IMR-90 (cell line): ENCODE results near the gene PIM1. TPM values are rescaled to one million over a fixed set of nuclear protein-coding genes. Genes with fewer than 3 reads are reported as not detected.
A peak's percentile ranks its signal among the peaks of the same experiment; 100 is the strongest.

Source experiments
- ATAC-seq: fragments of 200-7000 bp; cut with Tn5 transposase; 2 replicates; pipeline ENCODE4 v1.9.1; 2020; ENCODE audit warnings: low read depth, mild to moderate bottlenecking, moderate library complexity
- BruUV-seq: library from RNA; stranded (reverse); fragments of 400-500 nt; replicated peaks from 2 replicates; lab custom pipeline; 2021; lab: Mats Ljungman, UMichigan
- CTCF ChIA-PET: fragments of 300-600 bp; formaldehyde crosslinking; extraction: SDS; loops from one replicate; lab custom pipeline; 2021; ENCODE audit warnings: antibody characterized with exemption; lab: Yijun Ruan, JAX
- POLR2A ChIA-PET: fragments of 300-600 bp; sonication (Branson Sonifier 250); formaldehyde crosslinking; loops from one replicate; lab custom pipeline; 2022; ENCODE audit warnings: antibody characterized with exemption; ENCODE audit not compliant: unreplicated experiment; lab: Charles Lee
- DNase-seq: peaks from one replicate; pipeline ENCODE4 v3.0.0; 2013
- H2AFZ ChIP-seq: replicated peaks from 2 replicates; pipeline ENCODE3; 2013; ENCODE audit warnings: low read length, mild to moderate bottlenecking; ENCODE audit not compliant: poor library complexity
- H2AK5ac ChIP-seq: 2 replicates; pipeline ENCODE4 v1.6.1; 2013; ENCODE audit warnings: low read depth, low read length, inconsistent platforms
- H2AK9ac ChIP-seq: replicated peaks from 2 replicates; pipeline ENCODE3; 2013; ENCODE audit warnings: mild to moderate bottlenecking, low read depth, low read length, moderate library complexity; ENCODE audit not compliant: poor library complexity
- H2BK120ac ChIP-seq: 2 replicates; pipeline ENCODE4 v1.6.1; 2013; ENCODE audit warnings: low read depth, low read length, inconsistent platforms
- H2BK15ac ChIP-seq: 3 replicates; pipeline ENCODE4 v1.6.1; 2013; ENCODE audit warnings: low read depth, low read length, inconsistent platforms
- H2BK20ac ChIP-seq: 2 replicates; pipeline ENCODE4 v1.6.1; 2013; ENCODE audit warnings: low read depth, mild to moderate bottlenecking, inconsistent platforms, low read length, moderate library complexity
- H2BK5ac ChIP-seq: 2 replicates; pipeline ENCODE4 v1.6.1; 2013; ENCODE audit warnings: mild to moderate bottlenecking, low read depth, low read length, inconsistent platforms; ENCODE audit not compliant: poor library complexity, severe bottlenecking
- H3K14ac ChIP-seq: replicated peaks from 2 replicates; pipeline ENCODE4 v1.6.1; 2013; ENCODE audit warnings: low read depth, low read length, inconsistent platforms
- H3K18ac ChIP-seq: 2 replicates; pipeline ENCODE4 v1.6.1; 2013; ENCODE audit warnings: low read depth, low read length, control low read depth
- H3K23ac ChIP-seq: 2 replicates; pipeline ENCODE4 v1.6.1; 2013; ENCODE audit warnings: low read depth, low read length, inconsistent platforms
- H3K27ac ChIP-seq: 2 replicates; pipeline ENCODE4 v1.5.1; 2013; ENCODE audit warnings: mild to moderate bottlenecking, control low read depth, low read length; ENCODE audit not compliant: insufficient read depth
- H3K27me3 ChIP-seq: 2 replicates; pipeline ENCODE4 v1.6.1; 2013; ENCODE audit warnings: low read length; ENCODE audit not compliant: control insufficient read depth, insufficient read depth
- H3K36me3 ChIP-seq: 2 replicates; pipeline ENCODE4 v1.6.1; 2013; ENCODE audit warnings: low read length, mixed read lengths; ENCODE audit not compliant: control insufficient read depth, insufficient read depth
- H3K4ac ChIP-seq: 2 replicates; pipeline ENCODE4 v1.6.1; 2013; ENCODE audit warnings: low read depth, low read length, inconsistent platforms
- H3K4me1 ChIP-seq: 2 replicates; pipeline ENCODE4 v1.6.1; 2013; ENCODE audit warnings: low read length, mixed read lengths; ENCODE audit not compliant: control insufficient read depth, insufficient read depth
- H3K4me2 ChIP-seq: 2 replicates; pipeline ENCODE4 v1.6.1; 2013; ENCODE audit warnings: low read depth, mild to moderate bottlenecking, control low read depth, low read length, moderate library complexity
- H3K4me3 ChIP-seq: 2 replicates; pipeline ENCODE4 v1.5.1; 2013; ENCODE audit warnings: low read depth, mild to moderate bottlenecking, control low read depth, low read length, moderate library complexity; ENCODE audit not compliant: insufficient read depth
- H3K56ac ChIP-seq: 2 replicates; pipeline ENCODE4 v1.6.1; 2013; ENCODE audit warnings: low read length, inconsistent platforms; ENCODE audit not compliant: insufficient read depth; ENCODE audit errors: extremely low read depth
- H3K79me1 ChIP-seq, 2 experiments: 2 replicates each; pipeline ENCODE4 v1.6.1; 2013; ENCODE audit warnings: low read length in 2 of 2, inconsistent platforms in 1 of 2, low read depth in 1 of 2
- H3K9ac ChIP-seq: 2 replicates; pipeline ENCODE4 v1.6.1; 2013; ENCODE audit warnings: low read depth, low read length, control low read depth
- H3K9me1 ChIP-seq: 2 replicates; pipeline ENCODE4 v1.6.1; 2013; ENCODE audit warnings: low read length, inconsistent platforms; ENCODE audit not compliant: insufficient read depth
- H3K9me3 ChIP-seq: 2 replicates; pipeline ENCODE4 v1.6.1; 2013; ENCODE audit warnings: low read length; ENCODE audit not compliant: control insufficient read depth, insufficient read depth
- H4K20me1 ChIP-seq: 2 replicates; pipeline ENCODE4 v1.6.1; 2013; ENCODE audit warnings: low read length, inconsistent platforms; ENCODE audit not compliant: insufficient read depth
- H4K5ac ChIP-seq: 2 replicates; pipeline ENCODE4 v1.6.1; 2013; ENCODE audit warnings: mild to moderate bottlenecking, low read depth, low read length, control low read depth
- H4K8ac ChIP-seq, 2 experiments: 2 replicates each; pipeline ENCODE4 v1.6.1; 2013; ENCODE audit warnings: low read depth in 2 of 2, low read length in 2 of 2, control low read depth in 1 of 2, inconsistent platforms in 1 of 2
- H4K91ac ChIP-seq: 2 replicates; pipeline ENCODE4 v1.6.1; 2013; ENCODE audit warnings: low read depth, low read length, inconsistent platforms; ENCODE audit not compliant: insufficient read depth
- BHLHE40 ChIP-seq: fragments of 150-350 bp; IDR thresholded peaks from 2 replicates; pipeline ENCODE4 v1.6.1; 2016; ENCODE audit warnings: mild to moderate bottlenecking, low read depth, low read length
- CEBPB ChIP-seq: IDR thresholded peaks from 2 replicates; pipeline ENCODE4 v1.6.1; 2012; ENCODE audit warnings: low read depth, low read length, improper control_type of control experiment
- CHD1 ChIP-seq: IDR thresholded peaks from 2 replicates; pipeline ENCODE4 v1.6.1; 2012; ENCODE audit warnings: low read depth, low read length, improper control_type of control experiment
- CTCF ChIP-seq: conservative IDR thresholded peaks from 2 replicates; pipeline ENCODE4 v1.5.1; 2012; ENCODE audit warnings: mild to moderate bottlenecking, low read depth, low read length, improper control_type of control experiment
- FOS ChIP-seq: fragments of 150-350 bp; IDR thresholded peaks from 2 replicates; pipeline ENCODE4 v1.6.1; 2016; ENCODE audit warnings: low read depth, low read length
- MAFK ChIP-seq: IDR thresholded peaks from 2 replicates; pipeline ENCODE4 v1.6.1; 2012; ENCODE audit warnings: low read depth, low read length, improper control_type of control experiment
- MAZ ChIP-seq: IDR thresholded peaks from 2 replicates; pipeline ENCODE4 v1.6.1; 2012; ENCODE audit warnings: low read depth, mild to moderate bottlenecking, low read length, improper control_type of control experiment, moderate library complexity, borderline replicate concordance
- MXI1 ChIP-seq: IDR thresholded peaks from 2 replicates; pipeline ENCODE4 v1.6.1; 2012; ENCODE audit warnings: low read depth, mild to moderate bottlenecking, low read length, moderate library complexity, borderline replicate concordance
- NFE2L2 ChIP-seq: fragments of 150-350 bp; IDR thresholded peaks from 2 replicates; pipeline ENCODE4 v1.6.1; 2016; ENCODE audit warnings: low read depth, mild to moderate bottlenecking, low read length
- RAD21 ChIP-seq: IDR thresholded peaks from 2 replicates; pipeline ENCODE4 v1.6.1; 2012; ENCODE audit warnings: low read length, improper control_type of control experiment
- RFX5 ChIP-seq: IDR thresholded peaks from 2 replicates; pipeline ENCODE4 v1.8.0; 2012; ENCODE audit warnings: low read depth, mild to moderate bottlenecking, low read length, moderate library complexity
- SMC3 ChIP-seq: fragments of 150-350 bp; IDR thresholded peaks from 2 replicates; pipeline ENCODE4 v1.6.1; 2016; ENCODE audit warnings: low read depth, mild to moderate bottlenecking, antibody characterized with exemption, low read length, moderate library complexity
- USF2 ChIP-seq: fragments of 150-350 bp; IDR thresholded peaks from 2 replicates; pipeline ENCODE4 v1.6.1; 2017; ENCODE audit warnings: mild to moderate bottlenecking, antibody characterized with exemption, low read length, low read depth
- WGBS, 2 experiments: methylation state at CpG; one replicate each; pipeline versions ENCODE4 v1.1.5 to v1.1.7; 2013; ENCODE audit warnings: missing lambda C conversion rate in 2 of 2; ENCODE audit not compliant: insufficient read length in 1 of 2; ENCODE audit errors: extremely low coverage in 2 of 2; 5-methylcytosine and 5-hydroxymethylcytosine counted together
- dilution Hi-C: fragments of 300-500 bp; cut with HindIII; formaldehyde crosslinking; loops from one replicate; pipeline ENCODE4 v1.14.3; 2018; ENCODE audit warnings: low sequenced_read_pairs; ENCODE audit not compliant: unreplicated experiment
- in situ Hi-C: fragments of 300-500 bp; cut with MboI; formaldehyde crosslinking; loops from 3 replicates; pipeline ENCODE4 v1.14.3; 2019; ENCODE audit warnings: low sequenced_read_pairs, inconsistent platforms, mixed read lengths
- intact Hi-C: fragments of 100-400 bp; cut with micrococcal nuclease; formaldehyde crosslinking; loops from 2 replicates; pipeline ENCODE4 v1.10.0; 2022
- polyA plus RNA-seq, 3 experiments: library from polyadenylated mRNA; depleted of rRNA; stranded (reverse); fragments of >200 nt; gene quantifications; 2 replicates each; pipeline ENCODE4 v1.2.3, GENCODE V29; 2012; ENCODE audit warnings: low replicate concordance in 1 of 3
- total RNA-seq: library from RNA; depleted of rRNA; stranded (reverse); fragments of >200 nt; gene quantifications from 2 replicates; pipeline ENCODE4 v1.2.3, GENCODE V29; 2012

The PIM1 gene
- total and polyA plus RNA-seq, 2 of the 4 experiments (the other 2 are of a cell fraction) = 7.2 to 18.5 TPM

GRCh38 chr6:37171970-37172812, 2.2 kb downstream of the PIM1 start:
- 0% methylated on average over 3 of the region's 17 CpGs; no CpG with 5 or more reads in 1 of the 2 experiments for WGBS, 2 experiments
- H2BK120ac ChIP-seq = no peak overlapping the region; the same call in 1 of the 2 replicates
- H3K4me2 ChIP-seq = peak overlapping the region; percentile 78
- peak overlapping the region; percentile 8; the same call in 1 of the 2 replicates for H3K27ac ChIP-seq
- CTCF ChIA-PET = interaction anchor here (0.6 to 4.0 kb wide), 15 partner anchors 22 to 406 kb away, joined by 3 to 20 read pairs (median 5); no protein-coding TSS in a partner anchor
- H3K14ac ChIP-seq = no peak overlapping the region
- no peaks in the 10 kb centered on the region; the same call in 1 of the 2 replicates for H3K9me1 ChIP-seq
- no peak overlapping the region for H4K91ac ChIP-seq
- peak overlapping the region; percentile 85; the same call in 1 of the 2 replicates for H3K9ac ChIP-seq
- DNase-seq (peak; percentile 94), ATAC-seq (peak; percentile 13)
- H3K4me3 ChIP-seq = peak overlapping the region; percentile 84
- H2AFZ ChIP-seq = peak overlapping the region; percentile 61
- peaks cover 16 to 38% of the 10 kb centered on the region in 2 experiments for H3K79me1 ChIP-seq
- peaks cover 7% of the 10 kb centered on the region for H3K4me1 ChIP-seq
- peak overlapping the region; percentile 38 for H2AK9ac ChIP-seq
- no peak overlapping the region for H3K18ac ChIP-seq
- H4K20me1 ChIP-seq = peaks cover 43% of the 10 kb centered on the region
- H2BK20ac ChIP-seq = no peak overlapping the region
- no peaks in the 10 kb centered on the region for H3K27me3 ChIP-seq
- no peak overlapping the region for H3K56ac ChIP-seq
- no peak overlapping the region for H4K8ac ChIP-seq
- in situ Hi-C loops (loop anchor here (5.0 kb wide), 1 partner anchor 120 kb away; no protein-coding TSS in a partner anchor), dilution Hi-C loops (no loop called here), intact Hi-C loops (loop anchor here (1.0 kb wide), 6 partner anchors 38 to 154 kb away; no protein-coding TSS in a partner anchor)
- H4K5ac ChIP-seq = no peak overlapping the region
- H2BK15ac ChIP-seq = no peak overlapping the region
- no peak overlapping the region for H2AK5ac ChIP-seq
- H3K36me3 ChIP-seq = peaks cover 37% of the 10 kb centered on the region
- H3K9me3 ChIP-seq = no peaks in the 10 kb centered on the region
- H2BK5ac ChIP-seq = peak overlapping the region; percentile 77
- no peak overlapping the region for H3K4ac ChIP-seq
- POLR2A ChIA-PET = interaction anchor here (0.7 to 0.8 kb wide), 3 partner anchors 28 to 325 kb away, joined by 4 to 11 read pairs (median 7); no protein-coding TSS in a partner anchor
- BruUV-seq = no TSS peak
- no peak overlapping the region for H3K23ac ChIP-seq
- TF ChIP-seq RAD21 (peak; percentile 92), CTCF (peak; percentile 97), NFE2L2 (peak; percentile 47; the same call in 1 of the 2 replicates), MAFK (no peak), USF2 (peak; percentile 84), FOS (no peak), CHD1 (peak; percentile 86; the same call in 1 of the 2 replicates), RFX5 (peak; percentile 3; the same call in 1 of the 2 replicates), MXI1 (peak; percentile 84), MAZ (no peak), SMC3 (peak; percentile 99), CEBPB (peak; percentile 76), BHLHE40 (peak; percentile 56; the same call in 1 of the 2 replicates)
